ENCODE measurements around the gene MPO.

DNA sequence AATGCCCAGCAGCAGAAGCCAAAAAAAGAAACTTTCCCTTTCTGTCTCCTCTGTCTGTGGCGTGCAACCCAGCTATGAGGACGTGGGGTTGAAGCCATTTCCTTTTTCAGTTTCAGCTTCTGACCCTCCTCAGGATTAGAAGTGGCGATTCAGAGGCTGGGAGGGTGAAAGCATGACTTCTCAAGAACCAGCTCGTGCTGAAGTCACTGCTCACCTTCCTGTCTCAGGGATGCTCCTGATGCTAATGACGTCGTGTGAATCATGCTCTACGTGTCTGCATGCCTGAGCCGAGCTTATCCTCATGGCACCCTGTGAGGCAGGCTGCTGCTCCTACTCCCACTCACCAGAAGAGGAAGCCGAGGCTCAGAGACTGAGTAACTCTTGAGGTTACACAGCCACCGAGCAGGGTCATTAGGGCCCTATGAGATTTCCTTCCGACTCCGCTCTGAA, 48.0 kb downstream of the MPO start:
- no peak for TF ChIP-seq EP300 (IDR thresholded peaks at IDR 0.05)
- TF ChIP-seq, protein P1, sequence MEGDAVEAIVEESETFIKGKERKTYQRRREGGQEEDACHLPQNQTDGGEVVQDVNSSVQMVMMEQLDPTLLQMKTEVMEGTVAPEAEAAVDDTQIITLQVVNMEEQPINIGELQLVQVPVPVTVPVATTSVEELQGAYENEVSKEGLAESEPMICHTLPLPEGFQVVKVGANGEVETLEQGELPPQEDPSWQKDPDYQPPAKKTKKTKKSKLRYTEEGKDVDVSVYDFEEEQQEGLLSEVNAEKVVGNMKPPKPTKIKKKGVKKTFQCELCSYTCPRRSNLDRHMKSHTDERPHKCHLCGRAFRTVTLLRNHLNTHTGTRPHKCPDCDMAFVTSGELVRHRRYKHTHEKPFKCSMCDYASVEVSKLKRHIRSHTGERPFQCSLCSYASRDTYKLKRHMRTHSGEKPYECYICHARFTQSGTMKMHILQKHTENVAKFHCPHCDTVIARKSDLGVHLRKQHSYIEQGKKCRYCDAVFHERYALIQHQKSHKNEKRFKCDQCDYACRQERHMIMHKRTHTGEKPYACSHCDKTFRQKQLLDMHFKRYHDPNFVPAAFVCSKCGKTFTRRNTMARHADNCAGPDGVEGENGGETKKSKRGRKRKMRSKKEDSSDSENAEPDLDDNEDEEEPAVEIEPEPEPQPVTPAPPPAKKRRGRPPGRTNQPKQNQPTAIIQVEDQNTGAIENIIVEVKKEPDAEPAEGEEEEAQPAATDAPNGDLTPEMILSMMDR (IDR thresholded peaks at IDR 0.05): no peak
- no peak for TF ChIP-seq POLR2A (IDR thresholded peaks at IDR 0.05)

All from stomach (tissue), 4 donors.